Measurements from ENCODE around the gene KRT6C.

GRCh38 chr12:52445876-52446275 lies 27.7 kb downstream of the KRT6C start:
- no peak for TF ChIP-seq CTCF (conservative IDR thresholded peaks at IDR 0.05)
- TF ChIP-seq ZFX (IDR thresholded peaks at IDR 0.05) = no peak

All from C4-2B (cell line).